ENCODE measurements around the gene IQGAP2.

The IQGAP2 gene

GRCh38 chr5:76755779-76756637 is 352.9 kb downstream of the IQGAP2 start:
- H3K27ac ChIP-seq, result no peak overlapping the region
- no peak for TF ChIP-seq CTCF (conservative IDR thresholded peaks at IDR 0.05)

GRCh38 chr5:76757049-76757448 is 354.0 kb downstream of the IQGAP2 start:
- TF ChIP-seq CTCF (conservative IDR thresholded peaks at IDR 0.05), result no peak
- no peak overlapping the region for H3K27ac ChIP-seq

All from VCaP (cell line).